Type B pancreatic cell (in vitro differentiated cells): ENCODE data around the gene GPSM1. TPM values are rescaled to one million over a fixed set of nuclear protein-coding genes. Genes with fewer than 3 reads are reported as not detected.
"Not testable (repeated sequence)": the region's sequence is repeated elsewhere in the genome, so short reads cannot be mapped to it uniquely, and the experiment has no call there.

Source experiments
- DNase-seq: peaks from one replicate; pipeline ENCODE4 v3.0.0; 2021; ENCODE audit warnings: mixed read lengths; ENCODE audit not compliant: unreplicated experiment; ENCODE audit errors: extremely low spot score
- H3K27ac Mint-ChIP-seq: 2 replicates; pipeline ENCODE4 v1.8.0; 2021; ENCODE audit warnings: mild to moderate bottlenecking, mixed read lengths
- H3K27me3 Mint-ChIP-seq: 2 replicates; pipeline ENCODE4 v1.8.0; 2021; ENCODE audit warnings: mixed read lengths
- H3K36me3 Mint-ChIP-seq: 2 replicates; pipeline ENCODE4 v1.8.0; 2021; ENCODE audit warnings: mixed read lengths
- H3K4me1 Mint-ChIP-seq: one replicate; pipeline ENCODE4 v1.8.0; 2021; ENCODE audit warnings: mixed read lengths; ENCODE audit not compliant: unreplicated experiment
- H3K4me3 Mint-ChIP-seq: 2 replicates; pipeline ENCODE4 v1.8.0; 2021; ENCODE audit warnings: mild to moderate bottlenecking, mixed read lengths
- H3K9me3 Mint-ChIP-seq: 2 replicates; pipeline ENCODE4 v1.8.0; 2021; ENCODE audit warnings: mixed read lengths
- CTCF ChIP-seq: fragments of 200-600 bp; sonication (generic); conservative IDR thresholded peaks from 2 replicates; pipeline ENCODE4 v1.5.0; 2021; ENCODE audit warnings: antibody characterized with exemption, mild to moderate bottlenecking
- total RNA-seq: library from RNA; stranded (reverse); gene quantifications from 2 replicates; pipeline ENCODE4 v1.2.1, GENCODE V29; 2021; ENCODE audit warnings: low replicate concordance

Gene GPSM1
- total RNA-seq, 1 donor from 2014 or later, result 56.2 TPM

GRCh38 chr9:136405481-136405880 lies 78.1 kb downstream of the GPSM1 start:
- H3K4me3 Mint-ChIP-seq, result no peak overlapping the region
- H3K27ac Mint-ChIP-seq, result no peak overlapping the region
- no peaks in the 10 kb centered on the region for H3K36me3 Mint-ChIP-seq
- no peak for TF ChIP-seq CTCF
- H3K4me1 Mint-ChIP-seq, result peaks cover 10% of the 10 kb centered on the region
- no peaks in the 10 kb centered on the region for H3K9me3 Mint-ChIP-seq
- no peaks in the 10 kb centered on the region for H3K27me3 Mint-ChIP-seq
- DNase-seq, result no peak

GRCh38 chr9:136405904-136406303 lies 78.6 kb downstream of the GPSM1 start:
- H3K4me1 Mint-ChIP-seq, H3K27ac Mint-ChIP-seq, H3K36me3 Mint-ChIP-seq, DNase-seq, H3K4me3 Mint-ChIP-seq, H3K9me3 Mint-ChIP-seq, H3K27me3 Mint-ChIP-seq: not testable (repeated sequence)

GRCh38 chr9:136407061-136407460 lies 79.7 kb downstream of the GPSM1 start:
- not testable (repeated sequence) for DNase-seq, H3K27me3 Mint-ChIP-seq, H3K9me3 Mint-ChIP-seq, H3K36me3 Mint-ChIP-seq, H3K27ac Mint-ChIP-seq, H3K4me3 Mint-ChIP-seq
- peaks cover 18% of the 10 kb centered on the region for H3K4me1 Mint-ChIP-seq

- H3K4me1 Mint-ChIP-seq, result peaks cover 19% of the 10 kb centered on the region
- H3K36me3 Mint-ChIP-seq, result no peaks in the 10 kb centered on the region
- no peaks in the 10 kb centered on the region for H3K27me3 Mint-ChIP-seq
- no peaks in the 10 kb centered on the region for H3K9me3 Mint-ChIP-seq
- peak overlapping the region; percentile 71 for H3K4me3 Mint-ChIP-seq
- no peak overlapping the region for H3K27ac Mint-ChIP-seq
- DNase-seq, result no peak
- TF ChIP-seq CTCF, result no peak
Measured at GRCh38 chr9:136407911-136408310, 80.6 kb downstream of the GPSM1 start.

Other genes with a start within 250 kb of the GPSM1 start
- gene NACC2, start 232.2 kb upstream of the GPSM1 start, total RNA-seq, result 9.3 and 15.1 TPM in 2 replicates
- 37.9 and 53.7 TPM in 2 replicates for gene TMEM250, start 208.7 kb upstream of the GPSM1 start, total RNA-seq
- 0.10 and 0.90 TPM in 2 replicates for gene LHX3, start 122.4 kb upstream of the GPSM1 start, total RNA-seq
- 15.6 and 23.6 TPM in 2 replicates for gene QSOX2, start 81.7 kb upstream of the GPSM1 start, total RNA-seq
- 0.69 and 0.70 TPM in 2 replicates for gene CCDC187, start 23.4 kb upstream of the GPSM1 start, total RNA-seq
- 10.4 and 14.0 TPM in 2 replicates for gene DNLZ, start 36.2 kb downstream of the GPSM1 start, total RNA-seq
- 2.0 and 2.6 TPM in 2 replicates for gene CARD9, start 46.1 kb downstream of the GPSM1 start, total RNA-seq
- 14.4 and 15.7 TPM in 2 replicates for gene SNAPC4, start 72.6 kb downstream of the GPSM1 start, total RNA-seq
- gene ENTR1, start 83.1 kb downstream of the GPSM1 start, total RNA-seq, result 49.4 and 77.9 TPM in 2 replicates
- 68.1 and 72.1 TPM in 2 replicates for gene PMPCA, start 83.1 kb downstream of the GPSM1 start, total RNA-seq
- gene INPP5E, start 112.3 kb downstream of the GPSM1 start, total RNA-seq, result 13.8 and 24.0 TPM in 2 replicates
- gene SEC16A, start 155.5 kb downstream of the GPSM1 start, total RNA-seq, result 74.6 and 95.0 TPM in 2 replicates
- 36.5 and 53.1 TPM in 2 replicates for gene NOTCH1, start 218.5 kb downstream of the GPSM1 start, total RNA-seq